Osteoblast (primary cell): Measurements from ENCODE around the gene CPNE7. TPM values are rescaled to one million over a fixed set of nuclear protein-coding genes. Genes with fewer than 3 reads are reported as not detected.

Experiments used
- DNase-seq: peaks from one replicate; pipeline ENCODE4 v3.0.0; 2011; ENCODE audit warnings: low spot score, mixed read lengths; ENCODE audit not compliant: insufficient read length; ENCODE audit errors: missing footprints
- H2AFZ ChIP-seq: 2 replicates; pipeline ENCODE4 v1.6.0; 2011; ENCODE audit warnings: mild to moderate bottlenecking, low read length
- H3K27ac ChIP-seq: 2 replicates; pipeline ENCODE4 v1.5.1; 2011; ENCODE audit warnings: mild to moderate bottlenecking, low read depth, low read length, moderate library complexity
- H3K27me3 ChIP-seq: 2 replicates; pipeline ENCODE4 v1.6.0; 2012; ENCODE audit warnings: mild to moderate bottlenecking, control low read depth, inconsistent platforms, low read length, moderate library complexity; ENCODE audit not compliant: insufficient read depth
- H3K36me3 ChIP-seq: 2 replicates; pipeline ENCODE4 v1.5.1; 2011; ENCODE audit warnings: mild to moderate bottlenecking, low read length, control low read depth, moderate library complexity; ENCODE audit not compliant: insufficient read depth
- H3K4me1 ChIP-seq: 2 replicates; pipeline ENCODE4 v1.5.1; 2011; ENCODE audit warnings: mild to moderate bottlenecking, low read length, control low read depth, moderate library complexity; ENCODE audit not compliant: insufficient read depth
- H3K4me2 ChIP-seq: 2 replicates; pipeline ENCODE4 v1.6.0; 2011; ENCODE audit warnings: mild to moderate bottlenecking, low read length; ENCODE audit not compliant: insufficient read depth
- H3K4me3 ChIP-seq: fragments of 200-600 bp; sonication (generic); 3 replicates; pipeline ENCODE4 v1.5.1; 2012; ENCODE audit warnings: mild to moderate bottlenecking, low read length, inconsistent platforms; ENCODE audit not compliant: insufficient read depth
- H3K79me2 ChIP-seq: 2 replicates; pipeline ENCODE4 v1.6.0; 2012; ENCODE audit warnings: mild to moderate bottlenecking, low read length, control low read depth, inconsistent platforms; ENCODE audit not compliant: insufficient read depth
- H3K9me3 ChIP-seq: 2 replicates; pipeline ENCODE4 v1.5.1; 2011; ENCODE audit warnings: low read depth, low read length, control low read depth
- H4K20me1 ChIP-seq: 2 replicates; pipeline ENCODE4 v1.6.0; 2012; ENCODE audit warnings: mild to moderate bottlenecking, low read length, control low read depth; ENCODE audit not compliant: insufficient read depth
- CTCF ChIP-seq: IDR thresholded peaks from 2 replicates; pipeline ENCODE4 v1.5.1; 2011; ENCODE audit warnings: mild to moderate bottlenecking, low read depth, low read length, moderate library complexity; ENCODE audit errors: extremely low read depth
- total RNA-seq: library from RNA; depleted of rRNA; stranded (reverse); fragments of >200 nt; gene quantifications from 2 replicates; pipeline ENCODE4 v1.2.3, GENCODE V29; 2012

CPNE7 gene
- total RNA-seq, 1 donor = 7.2 TPM

GRCh38 chr16:89565506-89566372 lies 9.8 kb upstream of the CPNE7 start:
- peaks cover 52% of the 10 kb centered on the region for H4K20me1 ChIP-seq

GRCh38 chr16:89567656-89568594 lies 7.6 kb upstream of the CPNE7 start:
- Histone ChIP-seq H3K79me2 (peaks cover 10% of the 10 kb centered on the region), H3K4me2 (no peak overlapping the region), H2AFZ (no peak overlapping the region), H3K27ac (no peak overlapping the region), H4K20me1 (peaks cover 31% of the 10 kb centered on the region), H3K36me3 (peaks cover 20% of the 10 kb centered on the region), H3K4me1 (peaks cover 28% of the 10 kb centered on the region), H3K4me3 (no peak overlapping the region), H3K9me3 (no peaks in the 10 kb centered on the region), H3K27me3 (no peaks in the 10 kb centered on the region)
- no peak for TF ChIP-seq CTCF
- DNase-seq = no peak

More at GRCh38 chr16:89565506-89566372, 9.8 kb upstream of the CPNE7 start:
- Histone ChIP-seq H3K9me3 (no peaks in the 10 kb centered on the region), H3K27me3 (no peaks in the 10 kb centered on the region), H3K36me3 (peaks cover 40% of the 10 kb centered on the region), H3K4me2 (peak overlapping the region; percentile 83), H3K4me3 (peak overlapping the region; percentile 64), H3K79me2 (peaks cover 30% of the 10 kb centered on the region), H3K27ac (no peak overlapping the region), H3K4me1 (peaks cover 41% of the 10 kb centered on the region), H2AFZ (no peak overlapping the region)
- peak; percentile 96 for DNase-seq
- TF ChIP-seq CTCF = peak; percentile 64

GRCh38 chr16:89569506-89570341 lies 5.8 kb upstream of the CPNE7 start:
- Histone ChIP-seq H3K36me3 (peaks cover 3% of the 10 kb centered on the region), H3K27ac (no peak overlapping the region), H3K79me2 (no peaks in the 10 kb centered on the region), H3K4me3 (no peak overlapping the region), H3K27me3 (no peaks in the 10 kb centered on the region), H3K9me3 (no peaks in the 10 kb centered on the region), H2AFZ (no peak overlapping the region), H3K4me2 (no peak overlapping the region), H4K20me1 (peaks cover 13% of the 10 kb centered on the region), H3K4me1 (peaks cover 21% of the 10 kb centered on the region)
- peak; percentile 86 for DNase-seq
- TF ChIP-seq CTCF = no peak
